Endodermal cell (in vitro differentiated cells): ENCODE measurements around the gene PLPP6. TPM values are rescaled to one million over a fixed set of nuclear protein-coding genes. Genes with fewer than 3 reads are reported as not detected.

Experiments
- DNase-seq: peaks from one replicate; pipeline ENCODE4 v3.0.0-alpha.2; 2017
- H3K27ac ChIP-seq: 2 replicates; pipeline ENCODE4 v1.5.1; 2013; ENCODE audit warnings: mild to moderate bottlenecking, low read depth, low read length, moderate library complexity
- H3K27me3 ChIP-seq: 2 replicates; pipeline ENCODE4 v1.6.1; 2013; ENCODE audit warnings: mild to moderate bottlenecking, low read length, moderate library complexity; ENCODE audit not compliant: insufficient read depth, control insufficient read depth, poor library complexity, severe bottlenecking
- H3K36me3 ChIP-seq: 2 replicates; pipeline ENCODE4 v1.7.0; 2013; ENCODE audit warnings: mild to moderate bottlenecking, low read length, moderate library complexity; ENCODE audit not compliant: control insufficient read depth, insufficient read depth
- H3K4me1 ChIP-seq: one replicate; pipeline ENCODE4 v1.7.0; 2013; ENCODE audit warnings: low read length; ENCODE audit not compliant: control insufficient read depth, insufficient read depth
- H3K4me3 ChIP-seq: 2 replicates; pipeline ENCODE4 v1.5.1; 2013; ENCODE audit warnings: mild to moderate bottlenecking, low read length, moderate library complexity
- H3K9ac ChIP-seq: 2 replicates; pipeline ENCODE4 v1.6.1; 2013; ENCODE audit warnings: mild to moderate bottlenecking, low read length, moderate library complexity; ENCODE audit not compliant: poor library complexity, severe bottlenecking; ENCODE audit errors: extremely low read depth
- H3K9me3 ChIP-seq: 2 replicates; pipeline ENCODE4 v1.6.1; 2013; ENCODE audit warnings: mild to moderate bottlenecking, low read length, moderate library complexity; ENCODE audit not compliant: control insufficient read depth
- H3K27ac Mint-ChIP-seq: 2 replicates; pipeline ENCODE4 v1.8.0; 2020; ENCODE audit warnings: mixed read lengths
- H3K27me3 Mint-ChIP-seq: 2 replicates; pipeline ENCODE4 v1.8.0; 2021; ENCODE audit warnings: mild to moderate bottlenecking, mixed read lengths; ENCODE audit not compliant: insufficient read depth
- H3K36me3 Mint-ChIP-seq: 2 replicates; pipeline ENCODE4 v1.8.0; 2020; ENCODE audit warnings: low read depth, mixed read lengths
- H3K4me1 Mint-ChIP-seq: 2 replicates; pipeline ENCODE4 v1.8.0; 2020; ENCODE audit warnings: mixed read lengths
- H3K4me3 Mint-ChIP-seq: 2 replicates; pipeline ENCODE4 v1.8.0; 2020; ENCODE audit warnings: mild to moderate bottlenecking, moderate library complexity, mixed read lengths
- H3K9me3 Mint-ChIP-seq: 2 replicates; pipeline ENCODE4 v1.8.0; 2020; ENCODE audit warnings: mild to moderate bottlenecking, mixed read lengths
- WGBS, 2 experiments: methylation state at CpG; one replicate each; pipeline versions ENCODE4 v1.1.5 to v1.1.7; 2013; ENCODE audit warnings: missing lambda C conversion rate in 2 of 2, mixed read lengths in 1 of 2; ENCODE audit not compliant: insufficient coverage in 1 of 2, insufficient read length in 1 of 2; 5-methylcytosine and 5-hydroxymethylcytosine counted together
- total RNA-seq, 2 donors: library from RNA; stranded (reverse); fragmentation: NEBNext Ultra II Directional in 1 of 2; extraction: Animal tissue kit (Norgen Biotek cat#: 25700) in 1 of 2; gene quantifications; 2 replicates in 1 of 2; 3 replicates in 1 of 2; pipeline ENCODE4 v1.2.1, GENCODE V29; 2021
- TF ChIP-seq, protein P1 (sequence below): fragments of 200-600 bp; sonication (generic); conservative IDR thresholded peaks from 2 replicates; pipeline ENCODE4 v1.5.0; 2021; ENCODE audit warnings: antibody characterized with exemption, mild to moderate bottlenecking

Gene PLPP6
- total RNA-seq, 2 donors from 2014 or later = 13.1 to 19.6 TPM

DNA sequence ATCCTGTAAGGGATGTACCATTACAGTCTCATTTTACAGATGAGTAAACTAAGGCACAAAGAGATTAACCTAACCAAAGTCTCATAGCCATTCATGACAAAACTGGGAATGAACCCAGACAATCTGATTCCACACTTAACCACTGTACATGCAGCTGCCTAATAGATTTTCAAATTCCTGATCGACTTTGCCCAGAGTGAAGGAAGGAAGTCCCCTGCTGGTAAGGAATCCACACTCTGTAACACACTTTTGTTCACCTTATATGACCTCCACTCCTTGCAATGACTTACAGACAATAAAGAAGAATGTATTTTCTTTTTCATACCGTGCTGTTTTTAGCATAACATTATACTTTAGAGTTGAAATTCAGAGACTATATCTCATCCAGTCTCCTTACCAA, 31.3 kb upstream of the PLPP6 start:
- Histone ChIP-seq H3K36me3 (no peaks in the 10 kb centered on the region), H3K4me3 (no peak overlapping the region), H3K27me3 (no peaks in the 10 kb centered on the region), H3K9me3 (no peaks in the 10 kb centered on the region), H3K27ac (no peak overlapping the region), H3K4me1 (no peaks in the 10 kb centered on the region), H3K9ac (no peak overlapping the region)
- peaks cover 11% of the 10 kb centered on the region for H3K4me1 Mint-ChIP-seq
- 33 to 40% methylated on average over 1 to 2 of the region's 2 CpGs for WGBS, 2 experiments
- H3K9me3 Mint-ChIP-seq = no peaks in the 10 kb centered on the region
- no peak overlapping the region for H3K4me3 Mint-ChIP-seq
- no peak for DNase-seq
- H3K27me3 Mint-ChIP-seq = no peaks in the 10 kb centered on the region
- TF ChIP-seq, protein P1, sequence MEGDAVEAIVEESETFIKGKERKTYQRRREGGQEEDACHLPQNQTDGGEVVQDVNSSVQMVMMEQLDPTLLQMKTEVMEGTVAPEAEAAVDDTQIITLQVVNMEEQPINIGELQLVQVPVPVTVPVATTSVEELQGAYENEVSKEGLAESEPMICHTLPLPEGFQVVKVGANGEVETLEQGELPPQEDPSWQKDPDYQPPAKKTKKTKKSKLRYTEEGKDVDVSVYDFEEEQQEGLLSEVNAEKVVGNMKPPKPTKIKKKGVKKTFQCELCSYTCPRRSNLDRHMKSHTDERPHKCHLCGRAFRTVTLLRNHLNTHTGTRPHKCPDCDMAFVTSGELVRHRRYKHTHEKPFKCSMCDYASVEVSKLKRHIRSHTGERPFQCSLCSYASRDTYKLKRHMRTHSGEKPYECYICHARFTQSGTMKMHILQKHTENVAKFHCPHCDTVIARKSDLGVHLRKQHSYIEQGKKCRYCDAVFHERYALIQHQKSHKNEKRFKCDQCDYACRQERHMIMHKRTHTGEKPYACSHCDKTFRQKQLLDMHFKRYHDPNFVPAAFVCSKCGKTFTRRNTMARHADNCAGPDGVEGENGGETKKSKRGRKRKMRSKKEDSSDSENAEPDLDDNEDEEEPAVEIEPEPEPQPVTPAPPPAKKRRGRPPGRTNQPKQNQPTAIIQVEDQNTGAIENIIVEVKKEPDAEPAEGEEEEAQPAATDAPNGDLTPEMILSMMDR = peak; percentile 27
- H3K27ac Mint-ChIP-seq = no peak overlapping the region
- no peaks in the 10 kb centered on the region for H3K36me3 Mint-ChIP-seq

- Histone ChIP-seq H3K4me1 (no peaks in the 10 kb centered on the region), H3K36me3 (no peaks in the 10 kb centered on the region), H3K9ac (no peak overlapping the region), H3K4me3 (no peak overlapping the region), H3K27me3 (no peaks in the 10 kb centered on the region), H3K27ac (no peak overlapping the region), H3K9me3 (no peaks in the 10 kb centered on the region)
- no peak overlapping the region for H3K27ac Mint-ChIP-seq
- no peak for DNase-seq
- H3K27me3 Mint-ChIP-seq = no peaks in the 10 kb centered on the region
- TF ChIP-seq, protein P1 = no peak
- no peaks in the 10 kb centered on the region for H3K9me3 Mint-ChIP-seq
- H3K4me3 Mint-ChIP-seq = no peak overlapping the region
- WGBS, 2 experiments = 74 to 82% methylated on average over 2 to 3 of the region's 3 CpGs
- H3K36me3 Mint-ChIP-seq = no peaks in the 10 kb centered on the region
- peaks cover 10% of the 10 kb centered on the region for H3K4me1 Mint-ChIP-seq
Observed at GRCh38 chr9:4638968-4639367, 23.1 kb upstream of the PLPP6 start.

DNA sequence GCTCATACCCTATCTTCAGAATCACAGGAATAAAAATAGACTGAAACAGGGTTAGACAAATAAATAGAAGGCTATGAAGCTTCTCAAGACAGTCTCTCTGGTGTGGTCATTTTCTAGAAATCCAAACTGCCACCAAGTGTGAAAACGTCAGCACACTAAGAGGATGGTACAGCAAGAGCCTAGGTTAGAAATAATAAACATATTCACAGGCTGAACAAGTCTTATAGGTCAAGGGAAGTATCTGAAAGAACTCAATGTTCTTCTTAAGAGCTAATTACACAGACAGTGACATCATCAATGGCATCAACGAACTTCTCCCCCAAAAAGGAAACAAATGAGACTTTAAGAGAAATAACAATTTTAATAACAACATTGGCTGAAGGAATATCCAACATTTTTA, 22.7 kb upstream of the PLPP6 start:
- TF ChIP-seq, protein P1 = no peak
- WGBS, 2 experiments = 69 to 83% methylated on average over 1 to 2 of the region's 2 CpGs
- no peak overlapping the region for H3K9ac ChIP-seq

More for the DNA sequence above, 22.7 kb upstream of the PLPP6 start:
- Histone ChIP-seq H3K36me3 (no peaks in the 10 kb centered on the region), H3K4me1 (no peaks in the 10 kb centered on the region), H3K4me3 (no peak overlapping the region), H3K27me3 (no peaks in the 10 kb centered on the region), H3K27ac (no peak overlapping the region), H3K9me3 (no peaks in the 10 kb centered on the region)
- Mint-ChIP-seq H3K27ac (no peak overlapping the region), H3K27me3 (no peaks in the 10 kb centered on the region), H3K36me3 (no peaks in the 10 kb centered on the region), H3K4me1 (peaks cover 10% of the 10 kb centered on the region), H3K9me3 (no peaks in the 10 kb centered on the region), H3K4me3 (no peak overlapping the region)
- DNase-seq = no peak
